A673 (cell line): Measurements from ENCODE around the gene BUD23. TPM values are rescaled to one million over a fixed set of nuclear protein-coding genes. Genes with fewer than 3 reads are reported as not detected.

Experiments
- BruUV-seq: library from RNA; stranded (reverse); fragments of 400-500 nt; replicated peaks from 2 replicates; lab custom pipeline; 2021; lab: Mats Ljungman, UMichigan
- CTCF ChIA-PET: fragments of 300-600 bp; sonication (Branson Sonifier 250); formaldehyde crosslinking; loops from one replicate; lab custom pipeline; 2022; ENCODE audit warnings: antibody characterized with exemption; lab: Charles Lee
- POLR2A ChIA-PET: fragments of 300-600 bp; sonication (Branson Sonifier 250); formaldehyde crosslinking; loops from one replicate; lab custom pipeline; 2022; ENCODE audit warnings: antibody characterized with exemption; ENCODE audit not compliant: low non-redundant PET; lab: Charles Lee
- DNase-seq: peaks from one replicate; pipeline ENCODE4 v3.0.0-alpha.2; 2015; ENCODE audit warnings: low spot score
- H3K27ac ChIP-seq: fragments of 200-600 bp; sonication (generic); 2 replicates; pipeline ENCODE4 v1.5.1; 2016; ENCODE audit warnings: mixed run types, low read depth, mild to moderate bottlenecking, mixed read lengths, antibody characterized with exemption, low read length; ENCODE audit not compliant: poor library complexity, severe bottlenecking
- H3K27me3 ChIP-seq: fragments of 200-600 bp; sonication (generic); replicated peaks from 2 replicates; pipeline ENCODE4 v1.6.1; 2017; ENCODE audit warnings: mixed run types, low read depth, mild to moderate bottlenecking, mixed read lengths, antibody characterized with exemption, low read length; ENCODE audit not compliant: insufficient read depth, poor library complexity
- H3K36me3 ChIP-seq: fragments of 200-600 bp; sonication (generic); 2 replicates; pipeline ENCODE4 v1.6.1; 2016; ENCODE audit warnings: mixed run types, mild to moderate bottlenecking, mixed read lengths, antibody characterized with exemption, low read length; ENCODE audit not compliant: insufficient read depth, poor library complexity, severe bottlenecking
- H3K4me1 ChIP-seq: fragments of 200-600 bp; sonication (generic); 2 replicates; pipeline ENCODE4 v1.6.1; 2017; ENCODE audit warnings: mixed run types, mild to moderate bottlenecking, mixed read lengths, antibody characterized with exemption, low read length; ENCODE audit not compliant: insufficient read depth, poor library complexity, severe bottlenecking
- H3K4me3 ChIP-seq: fragments of 200-600 bp; sonication (generic); 2 replicates; pipeline ENCODE4 v1.5.1; 2016; ENCODE audit warnings: low read depth, mixed run types, mild to moderate bottlenecking, mixed read lengths, low read length; ENCODE audit not compliant: poor library complexity, severe bottlenecking
- H3K9me3 ChIP-seq: fragments of 200-600 bp; sonication (generic); 2 replicates; pipeline ENCODE4 v1.6.1; 2016; ENCODE audit warnings: mixed run types, low read depth, mild to moderate bottlenecking, mixed read lengths, antibody characterized with exemption, low read length; ENCODE audit not compliant: poor library complexity, severe bottlenecking
- EZH2 ChIP-seq: fragments of 200-600 bp; sonication (generic); IDR thresholded peaks from 2 replicates; pipeline ENCODE4 v1.6.1; 2017; ENCODE audit warnings: borderline replicate concordance, low read depth, mild to moderate bottlenecking, mixed read lengths, antibody characterized with exemption, low read length; ENCODE audit not compliant: poor library complexity, severe bottlenecking
- intact Hi-C: fragments of 100-400 bp; cut with micrococcal nuclease; formaldehyde crosslinking; loops from one replicate; pipeline ENCODE4 v1.10.0; 2022; ENCODE audit not compliant: unreplicated experiment
- total RNA-seq: library from RNA; stranded (reverse); gene quantifications from 2 replicates; pipeline ENCODE4 v1.2.3, GENCODE V29; 2021
- TF ChIP-seq, protein P1 (sequence below): fragments of 300-800, 200-600 bp; sonication (generic); conservative IDR thresholded peaks from 2 replicates; pipeline ENCODE4 v1.5.1; 2017; ENCODE audit warnings: low read depth, mild to moderate bottlenecking, antibody characterized with exemption, low read length, moderate library complexity, mixed read lengths

BUD23 gene
- total RNA-seq, 1 experiment from 2014 or later = 133 TPM

- CTCF ChIA-PET = interaction anchor here (1.4 to 2.8 kb wide), 2 partner anchors 10 to 129 kb away, joined by 4 to 41 read pairs; no protein-coding TSS in a partner anchor
- Histone ChIP-seq H3K4me1 (peaks cover 7% of the 10 kb centered on the region), H3K4me3 (no peak overlapping the region), H3K36me3 (peaks cover 13% of the 10 kb centered on the region), H3K9me3 (no peaks in the 10 kb centered on the region), H3K27me3 (no peaks in the 10 kb centered on the region), H3K27ac (no peak overlapping the region)
- intact Hi-C loops = loop anchor here (10.0 kb wide), 1 partner anchor 281 kb away; no protein-coding TSS in a partner anchor
- BruUV-seq = no TSS peak
- POLR2A ChIA-PET = no interaction called here
- no peak for DNase-seq
- TF ChIP-seq, protein P1, sequence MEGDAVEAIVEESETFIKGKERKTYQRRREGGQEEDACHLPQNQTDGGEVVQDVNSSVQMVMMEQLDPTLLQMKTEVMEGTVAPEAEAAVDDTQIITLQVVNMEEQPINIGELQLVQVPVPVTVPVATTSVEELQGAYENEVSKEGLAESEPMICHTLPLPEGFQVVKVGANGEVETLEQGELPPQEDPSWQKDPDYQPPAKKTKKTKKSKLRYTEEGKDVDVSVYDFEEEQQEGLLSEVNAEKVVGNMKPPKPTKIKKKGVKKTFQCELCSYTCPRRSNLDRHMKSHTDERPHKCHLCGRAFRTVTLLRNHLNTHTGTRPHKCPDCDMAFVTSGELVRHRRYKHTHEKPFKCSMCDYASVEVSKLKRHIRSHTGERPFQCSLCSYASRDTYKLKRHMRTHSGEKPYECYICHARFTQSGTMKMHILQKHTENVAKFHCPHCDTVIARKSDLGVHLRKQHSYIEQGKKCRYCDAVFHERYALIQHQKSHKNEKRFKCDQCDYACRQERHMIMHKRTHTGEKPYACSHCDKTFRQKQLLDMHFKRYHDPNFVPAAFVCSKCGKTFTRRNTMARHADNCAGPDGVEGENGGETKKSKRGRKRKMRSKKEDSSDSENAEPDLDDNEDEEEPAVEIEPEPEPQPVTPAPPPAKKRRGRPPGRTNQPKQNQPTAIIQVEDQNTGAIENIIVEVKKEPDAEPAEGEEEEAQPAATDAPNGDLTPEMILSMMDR = no peak
- TF ChIP-seq EZH2 = no peak
These were observed 52.1 kb downstream of the BUD23 start for GRCh38 chr7:73735528-73735905.

- no peak overlapping the region for H3K27ac ChIP-seq
- intact Hi-C loops = loop anchor here (10.0 kb wide), 1 partner anchor 282 kb away; no protein-coding TSS in a partner anchor
These were observed 53.5 kb downstream of the BUD23 start for GRCh38 chr7:73736885-73737284.

DNA sequence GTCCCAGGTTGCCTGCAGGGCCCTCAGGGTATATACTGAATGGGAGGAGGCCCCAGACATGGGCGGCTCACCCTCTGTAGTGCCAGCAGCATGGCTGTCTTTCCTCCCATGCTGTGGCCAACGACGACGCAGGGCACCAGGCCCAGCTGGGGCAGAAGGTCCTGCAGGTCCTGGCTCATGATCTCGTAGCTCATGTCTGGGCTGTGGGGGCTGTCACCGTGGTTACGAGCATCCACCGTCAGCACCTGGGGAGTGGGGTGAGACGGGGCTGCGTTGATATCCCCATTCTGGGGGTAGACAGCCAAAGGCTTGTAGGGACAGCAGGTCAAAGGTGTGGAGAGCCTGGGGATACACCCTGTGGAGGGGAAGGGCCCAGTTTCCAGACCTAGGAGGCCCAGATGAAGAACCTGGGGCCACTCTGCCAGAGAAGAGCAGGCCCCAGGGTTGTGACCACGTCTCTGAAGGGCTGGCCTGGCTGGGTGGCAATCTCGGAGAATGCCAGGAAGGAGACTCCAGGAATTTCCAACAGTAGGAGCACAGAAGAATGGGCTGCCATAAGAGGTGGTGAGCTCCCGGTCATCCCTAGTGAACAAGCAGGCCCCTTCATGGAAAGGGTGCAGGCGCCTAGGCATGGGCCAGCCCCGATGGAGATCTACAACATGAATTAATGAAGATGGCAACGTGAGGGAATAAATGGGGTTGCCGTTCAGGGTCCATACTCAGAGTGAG is 54.3 kb downstream of the BUD23 start:
- Histone ChIP-seq H3K36me3 (peaks cover 13% of the 10 kb centered on the region), H3K9me3 (no peaks in the 10 kb centered on the region), H3K27me3 (no peaks in the 10 kb centered on the region), H3K4me1 (peaks cover 7% of the 10 kb centered on the region), H3K27ac (peak overlapping the region; percentile 72), H3K4me3 (peak overlapping the region; percentile 72)
- TF ChIP-seq, protein P1 = no peak
- TF ChIP-seq EZH2 = no peak
- CTCF ChIA-PET = interaction anchor here (0.6 to 1.7 kb wide), 4 partner anchors 12 to 664 kb away, joined by 4 to 14 read pairs (median 4); no protein-coding TSS in a partner anchor
- intact Hi-C loops = loop anchor here (2.0 to 10.0 kb wide), 2 partner anchors 19 to 283 kb away; partner anchors contain the start of gene STX1A
- no peak for DNase-seq
- POLR2A ChIA-PET = interaction anchor here (0.6 kb wide), 2 partner anchors 120 to 567 kb away, joined by 5 to 7 read pairs; no protein-coding TSS in a partner anchor
- BruUV-seq = no TSS peak

More at GRCh38 chr7:73736885-73737284, 53.5 kb downstream of the BUD23 start:
- Histone ChIP-seq H3K9me3 (no peaks in the 10 kb centered on the region), H3K4me1 (peaks cover 7% of the 10 kb centered on the region), H3K36me3 (peaks cover 13% of the 10 kb centered on the region), H3K4me3 (no peak overlapping the region), H3K27me3 (no peaks in the 10 kb centered on the region)
- TF ChIP-seq, protein P1 = no peak
- TF ChIP-seq EZH2 = no peak
- BruUV-seq = no TSS peak
- POLR2A ChIA-PET = no interaction called here
- no peak for DNase-seq
- CTCF ChIA-PET = interaction anchor here (1.1 kb wide), 1 partner anchor 11 kb away, joined by 3 read pairs; no protein-coding TSS in a partner anchor
